NOMO-1 treated with dmso at 0.1 percent for 144 hours (cell line): ENCODE measurements around the gene PPFIBP1.

Source experiments
- DNase-seq: peaks from one replicate; lab custom pipeline; 2025; ENCODE audit not compliant: unreplicated experiment; lab: John Stamatoyannopoulos, UW

PPFIBP1 gene

DNA sequence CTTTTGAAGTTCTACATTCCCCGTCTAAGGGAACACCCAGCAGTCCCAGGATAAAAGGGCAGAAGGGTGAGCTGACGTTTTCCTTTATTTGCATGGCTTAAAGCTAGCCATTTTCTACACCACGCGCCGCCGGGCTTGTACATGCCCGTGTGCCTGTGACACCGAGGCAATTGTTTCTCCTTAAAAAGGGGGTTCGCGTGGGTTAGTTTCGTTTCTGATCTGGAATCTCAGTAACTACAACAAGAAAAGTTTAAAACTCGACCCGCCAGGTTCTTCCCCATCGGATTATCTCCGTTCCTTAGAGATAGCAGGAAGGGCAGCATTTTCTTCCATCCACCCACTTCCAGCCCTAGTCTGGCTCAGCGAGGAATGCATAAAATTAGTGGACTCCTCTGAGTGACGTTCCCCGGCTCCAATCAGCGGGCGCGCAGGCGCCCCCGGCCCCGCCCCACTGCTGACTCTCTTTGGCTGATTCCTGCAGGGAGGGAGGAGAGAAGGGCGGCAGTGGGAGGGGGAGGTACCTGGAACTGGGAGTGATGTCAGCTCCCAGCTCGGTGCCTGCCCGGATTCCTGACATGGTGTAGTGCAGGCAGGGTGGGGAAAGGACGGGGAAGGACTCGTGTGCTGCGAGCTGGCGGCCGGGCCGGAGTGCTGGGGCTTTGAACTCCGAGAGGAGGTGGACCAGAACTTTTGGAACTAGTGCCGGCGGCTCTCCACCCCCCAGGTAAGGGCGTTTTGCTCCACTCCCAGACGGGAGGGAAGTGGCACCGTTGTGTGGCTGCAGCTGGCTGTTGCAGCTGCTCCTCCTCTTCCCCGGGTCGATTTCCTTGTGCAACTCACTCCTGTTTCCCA, at the start of gene PPFIBP1:
TSS of gene PPFIBP1 (plus strand) at position 565 of the 852 bp plus-strand sequence. CDS start 109,191 bp downstream, outside the sequence.
- peak; percentile 80 for DNase-seq

GRCh38 chr12:27474344-27474743, 49.7 kb upstream of the PPFIBP1 start:
- DNase-seq: no peak

GRCh38 chr12:27477049-27477448, 47.0 kb upstream of the PPFIBP1 start:
- no peak for DNase-seq

- no peak for DNase-seq
Observed at GRCh38 chr12:27478949-27479348, 45.1 kb upstream of the PPFIBP1 start.

GRCh38 chr12:27480016-27480415, 44.0 kb upstream of the PPFIBP1 start:
- DNase-seq: no peak

GRCh38 chr12:27486961-27487360, 37.0 kb upstream of the PPFIBP1 start:
- DNase-seq: no peak

DNA sequence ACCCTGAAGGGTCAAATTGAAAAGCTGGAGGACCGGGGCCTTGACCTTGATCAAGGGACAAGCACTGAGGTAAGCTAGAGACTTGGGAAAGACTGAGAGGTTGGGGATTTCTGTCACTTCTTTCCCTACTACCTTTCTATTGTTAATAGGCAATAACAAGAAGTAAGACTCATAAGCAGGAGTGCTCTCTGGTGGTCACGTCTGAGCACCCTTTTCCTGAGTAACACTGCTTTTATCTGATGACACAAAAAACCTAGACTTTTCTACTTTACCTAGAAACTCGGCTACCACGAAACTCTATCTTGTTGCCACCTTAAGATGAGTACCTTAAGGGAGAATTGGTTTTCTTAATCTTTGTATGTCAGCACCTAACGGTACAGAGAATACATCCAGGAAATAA, 35.5 kb upstream of the PPFIBP1 start:
- DNase-seq: no peak

DNA sequence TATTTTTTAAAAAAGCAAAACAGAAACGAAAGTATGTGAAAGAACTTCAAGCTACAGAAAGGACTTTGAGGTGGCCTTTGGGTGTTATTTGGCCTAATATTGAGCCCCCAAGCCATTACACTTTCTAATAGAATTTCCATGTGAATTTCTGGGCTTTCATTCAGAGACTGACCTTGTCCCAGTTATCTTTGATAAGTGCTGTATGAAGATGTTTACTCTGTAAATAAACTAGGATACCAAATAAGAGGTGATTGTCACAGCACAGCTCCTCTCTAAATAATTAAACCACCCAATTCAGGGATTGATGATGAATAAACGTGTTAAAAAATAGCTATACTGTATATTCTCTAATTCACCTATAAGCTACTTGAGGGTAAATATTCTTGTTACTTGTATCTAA, 32.8 kb upstream of the PPFIBP1 start:
- DNase-seq: no peak

GRCh38 chr12:27493260-27493940, 30.6 kb upstream of the PPFIBP1 start:
- peak; percentile 13 for DNase-seq

DNA sequence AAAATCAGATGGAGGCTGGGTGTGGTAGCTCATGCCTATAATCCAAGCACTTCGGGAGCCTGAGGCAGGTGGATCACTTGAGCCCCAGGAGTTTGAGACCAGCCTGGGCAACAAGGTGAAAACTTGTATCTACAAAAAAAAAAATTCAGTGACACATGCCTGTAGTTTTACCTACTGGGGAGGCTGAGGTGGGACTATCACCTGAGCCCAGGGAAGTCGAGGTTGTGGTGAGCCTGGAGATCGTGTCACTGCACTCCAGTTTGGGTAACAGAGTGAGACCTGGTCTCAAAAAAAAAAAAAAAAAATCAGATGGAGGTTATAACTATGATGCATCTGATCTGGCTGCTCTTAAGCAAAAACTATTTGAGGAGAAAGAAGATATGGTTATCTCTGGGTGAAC, 26.6 kb upstream of the PPFIBP1 start:
- no peak for DNase-seq

DNA sequence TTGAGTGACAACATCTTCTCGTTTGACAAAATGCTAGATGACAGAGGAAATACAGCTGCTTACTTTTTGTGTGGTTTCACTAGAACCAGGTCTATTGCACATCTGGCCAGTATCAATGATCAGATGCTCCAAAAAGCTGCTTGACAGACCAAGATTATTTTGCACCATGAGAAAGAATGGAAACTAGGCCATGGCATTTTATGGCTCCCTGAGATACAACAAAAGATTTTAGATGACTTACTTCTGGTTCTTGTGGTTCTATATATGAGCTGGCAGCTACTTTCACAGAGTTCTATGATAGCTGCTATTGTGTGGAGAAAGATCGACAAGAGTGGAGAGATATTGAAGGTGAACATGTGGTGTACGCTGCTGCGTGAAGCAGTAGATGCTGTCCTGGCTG, 25.9 kb upstream of the PPFIBP1 start:
- no peak for DNase-seq

DNA sequence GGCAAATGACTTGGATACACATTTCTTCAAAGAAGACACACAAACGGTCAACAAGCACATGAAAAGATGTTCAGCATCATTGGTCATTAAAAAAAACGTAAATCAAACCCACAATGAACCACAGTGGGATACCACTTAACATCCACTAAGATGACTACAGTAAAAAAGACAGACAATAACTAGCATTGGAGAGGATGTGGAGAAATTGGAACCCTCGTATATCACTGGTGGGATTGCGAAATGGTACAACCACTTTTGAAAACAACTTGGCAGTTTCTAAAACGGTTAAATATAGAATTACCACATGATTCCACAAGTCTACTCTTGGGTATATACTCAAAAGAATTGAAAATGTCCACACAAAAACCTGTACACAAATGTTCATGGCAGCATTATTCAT, 25.2 kb upstream of the PPFIBP1 start:
- peak; percentile 3 for DNase-seq

DNA sequence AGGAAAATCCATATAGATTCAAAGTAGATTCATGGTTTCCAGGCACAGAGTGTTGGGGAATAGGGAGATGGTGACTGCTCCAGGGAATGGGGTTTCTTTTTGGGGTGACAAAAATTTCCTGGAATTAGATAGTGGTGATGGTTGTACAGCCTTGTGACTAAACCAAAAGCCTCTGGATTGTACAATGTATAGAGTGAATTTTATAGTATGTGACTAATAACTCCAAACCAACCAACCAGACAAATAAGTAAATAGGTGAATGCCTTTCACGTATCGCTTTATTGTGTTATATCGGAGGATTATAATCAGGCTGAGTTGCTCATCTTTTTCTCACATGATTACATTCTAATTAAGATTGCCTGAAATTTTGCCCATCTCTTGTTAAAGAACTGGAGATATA, 24.6 kb upstream of the PPFIBP1 start:
- DNase-seq: no peak

- no peak for DNase-seq
Observed at GRCh38 chr12:27500546-27500945, 23.5 kb upstream of the PPFIBP1 start.

DNA sequence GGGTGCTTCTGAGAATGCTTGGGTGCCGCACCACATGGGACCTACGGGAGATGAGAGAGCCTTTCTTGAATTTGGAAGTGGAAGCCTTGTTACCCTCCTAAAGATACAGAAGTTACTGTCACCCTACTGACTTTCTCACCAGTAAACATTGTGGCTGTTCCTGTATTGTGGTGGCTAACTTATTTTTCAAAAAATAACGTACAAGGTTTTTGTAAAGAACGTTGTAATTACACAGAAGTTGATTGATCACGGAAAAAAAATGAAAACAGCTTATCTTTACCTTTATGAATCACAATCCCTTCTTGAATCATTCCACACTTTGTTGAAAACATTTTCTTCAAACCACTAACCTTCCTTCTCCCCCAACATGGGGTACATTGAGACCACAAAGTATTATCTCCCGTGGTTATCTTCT, 22.0 kb upstream of the PPFIBP1 start:
- DNase-seq: no peak

GRCh38 chr12:27504507-27504906, 19.5 kb upstream of the PPFIBP1 start:
- no peak for DNase-seq

DNA sequence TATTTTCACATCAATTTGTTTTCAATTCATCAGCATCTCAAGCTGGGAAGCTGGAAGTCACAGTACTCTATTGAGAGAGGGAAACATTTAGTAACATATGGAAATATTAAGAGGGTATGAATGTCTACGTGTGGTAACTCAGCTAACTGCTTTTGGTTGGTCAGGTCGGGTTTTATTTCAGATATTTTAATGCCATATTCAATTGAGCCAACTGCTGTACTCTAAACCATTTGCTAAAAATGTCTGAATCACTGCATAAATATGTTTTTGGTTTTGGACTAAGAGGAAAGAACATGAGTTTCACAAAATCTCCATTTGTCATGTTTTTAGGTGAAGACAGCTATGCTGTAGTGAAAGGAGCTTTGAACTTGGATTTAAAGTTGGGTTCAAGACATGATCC, 18.9 kb upstream of the PPFIBP1 start:
- DNase-seq: no peak

DNA sequence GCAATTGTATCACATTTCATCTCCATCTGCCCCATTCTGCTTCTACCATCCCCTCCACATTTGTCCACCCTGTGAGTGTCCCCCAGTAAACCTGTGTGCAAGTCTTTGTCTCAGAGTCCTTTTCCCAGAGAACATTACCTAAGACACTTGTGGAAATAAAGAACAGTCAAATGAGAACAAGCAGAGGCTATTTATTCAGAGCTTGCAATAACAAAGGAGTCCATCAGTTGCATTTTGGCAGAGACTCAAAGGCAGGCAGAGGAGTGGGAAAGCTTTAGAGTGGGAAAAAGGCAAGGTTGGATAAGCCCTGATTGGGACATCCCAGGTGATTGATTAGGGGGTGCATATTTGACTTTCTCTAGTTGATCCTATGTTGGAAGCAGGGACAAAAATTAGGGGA, 18.2 kb upstream of the PPFIBP1 start:
- no peak for DNase-seq

GRCh38 chr12:27506645-27507189, 17.3 kb upstream of the PPFIBP1 start:
- DNase-seq: no peak

DNA sequence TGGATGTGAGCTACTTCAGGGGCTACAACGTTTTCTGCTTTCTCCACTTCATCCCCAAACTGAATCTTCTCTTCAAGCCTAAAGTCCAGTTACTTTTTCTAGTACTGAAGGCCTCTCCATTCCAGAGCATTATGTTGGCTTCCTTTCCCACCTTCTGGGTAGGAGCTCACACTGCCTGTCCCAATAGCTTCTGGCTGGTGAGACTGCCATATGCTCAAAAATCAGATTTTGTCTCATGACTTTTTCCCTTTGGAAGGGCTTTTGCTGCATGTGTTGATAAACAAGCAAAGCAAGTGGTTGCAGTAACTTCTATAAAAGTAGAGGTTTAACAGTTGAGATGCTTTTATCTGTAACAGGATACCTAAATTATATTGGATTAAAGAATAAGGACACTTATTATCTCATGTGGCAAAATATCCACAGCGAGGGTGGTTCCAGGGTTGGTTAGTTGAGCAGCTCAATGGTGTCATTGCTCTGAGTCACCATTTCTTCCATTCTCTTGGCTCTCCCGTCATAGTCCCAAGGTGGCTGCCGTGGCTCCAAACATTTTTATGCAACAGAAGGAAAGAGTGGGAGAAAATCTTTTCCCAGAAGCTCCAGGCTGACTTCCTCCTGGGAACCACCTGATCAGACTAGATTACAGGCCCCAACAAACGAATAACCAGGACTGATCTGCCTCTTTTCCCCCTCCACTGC, 15.1 kb upstream of the PPFIBP1 start:
- DNase-seq: no peak

GRCh38 chr12:27511031-27511722, 12.8 kb upstream of the PPFIBP1 start:
- DNase-seq: no peak
